ENCODE results near the gene RASSF4.

RASSF4 gene

DNA sequence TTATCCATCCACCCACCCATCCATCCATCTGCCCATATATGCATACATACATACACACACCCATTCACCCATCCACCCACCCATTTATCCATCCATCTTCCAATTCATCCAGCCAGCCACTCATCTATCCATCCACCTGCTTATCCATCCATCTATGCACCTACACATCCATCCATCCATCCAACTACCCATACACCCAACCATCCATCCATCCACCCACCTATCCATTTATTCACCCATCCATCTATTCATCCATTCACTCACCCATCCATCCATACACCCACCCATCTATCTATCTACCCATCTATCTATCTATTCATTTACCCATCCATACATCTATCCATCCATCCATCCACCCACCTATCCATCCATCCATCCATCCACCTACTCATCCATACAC is 31.1 kb upstream of the RASSF4 start:
- no peak for FAIRE-seq

DNA sequence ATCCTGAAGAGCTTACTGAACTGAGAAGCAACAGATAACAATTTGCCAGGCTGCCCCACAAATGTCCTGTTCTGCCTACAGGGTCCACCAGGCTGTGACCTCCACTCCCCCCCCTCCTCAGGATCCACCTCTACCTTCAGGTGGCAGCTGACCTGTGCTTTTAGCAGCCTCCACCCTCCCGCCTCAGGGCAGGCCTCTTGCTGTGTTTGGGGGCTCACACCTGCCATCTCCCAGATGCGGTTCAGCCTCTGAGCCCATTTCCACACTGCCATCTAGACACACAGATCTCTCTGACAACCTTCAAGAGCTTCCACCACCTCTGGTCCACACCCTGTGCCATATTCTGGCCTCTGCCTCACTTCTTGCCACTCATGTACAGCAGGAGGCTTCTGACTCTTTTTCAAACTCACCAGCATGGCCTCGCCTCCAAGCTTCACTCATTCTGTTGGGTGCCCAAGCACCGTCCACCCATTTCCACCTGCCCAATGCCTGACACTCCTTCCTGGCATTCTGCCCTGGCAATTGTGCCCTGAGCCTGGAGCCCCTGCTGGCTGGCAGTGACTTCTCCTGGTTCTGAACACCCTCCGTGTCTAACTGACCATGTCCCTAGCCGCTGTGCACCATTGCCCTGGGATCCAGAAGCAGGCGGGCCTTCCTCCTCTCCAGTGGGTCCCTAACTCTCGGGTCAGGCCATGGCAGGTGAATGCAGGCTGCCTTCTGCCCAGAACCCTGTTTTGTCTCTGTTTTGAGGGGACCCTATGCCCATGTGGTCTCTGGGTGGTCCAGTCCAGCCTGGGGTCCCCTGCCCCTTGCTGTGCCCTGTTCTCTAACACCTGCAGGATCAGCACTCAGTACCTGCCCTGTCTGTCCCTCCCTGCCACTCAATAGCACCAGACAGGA is 30.0 kb upstream of the RASSF4 start:
- no peak for FAIRE-seq

- no peak for FAIRE-seq
Measured at GRCh38 chr10:44930904-44931620, 28.5 kb upstream of the RASSF4 start.

GRCh38 chr10:44931621-44932516 is 27.7 kb upstream of the RASSF4 start:
- no peak for FAIRE-seq

DNA sequence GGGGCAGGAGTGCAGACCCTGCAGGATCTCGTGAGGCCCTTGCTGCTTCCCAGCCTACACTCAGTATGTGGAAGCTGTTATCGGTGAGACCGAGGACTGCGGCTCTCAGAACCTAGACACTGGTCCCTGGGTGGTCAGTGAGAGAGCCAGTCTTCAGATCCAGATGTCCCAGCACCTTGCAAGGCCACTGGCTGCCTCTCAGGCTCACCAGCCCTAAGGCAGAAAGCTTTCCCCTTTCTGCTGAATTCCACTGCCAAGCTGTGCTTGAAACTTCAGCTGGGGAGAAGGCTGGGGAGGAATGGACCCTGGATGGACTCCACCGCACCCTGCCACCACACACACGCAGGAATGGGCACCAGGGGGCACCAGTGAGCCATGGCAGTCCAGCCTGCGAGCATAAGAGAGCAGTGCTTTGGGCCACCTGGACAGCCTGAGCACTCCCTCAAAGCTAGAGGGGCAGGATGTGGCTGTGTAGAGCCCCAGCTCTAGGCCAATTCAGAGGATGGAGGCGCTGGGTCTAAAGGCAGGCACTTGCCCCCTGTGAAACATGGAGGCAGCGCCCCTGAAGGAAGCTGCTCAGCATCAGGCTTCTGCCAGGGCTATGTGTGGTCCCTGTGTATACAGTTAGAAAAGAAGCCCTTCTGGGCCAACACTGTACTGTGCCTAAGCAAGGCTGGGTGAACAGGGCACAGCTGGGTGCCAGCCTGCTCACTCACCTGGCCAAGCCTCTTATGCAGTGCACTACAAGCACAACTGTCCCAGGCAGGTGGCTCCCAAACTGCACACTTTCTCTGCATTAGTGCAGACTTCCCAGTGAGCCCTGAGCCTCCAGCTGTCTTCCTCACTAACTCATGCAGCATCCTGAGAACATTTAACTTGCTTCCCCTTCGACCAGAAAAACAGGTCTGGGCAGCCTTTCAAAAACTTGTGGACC is 26.8 kb upstream of the RASSF4 start:
- no peak for FAIRE-seq

GRCh38 chr10:44933451-44934321 is 25.9 kb upstream of the RASSF4 start:
- no peak for FAIRE-seq

DNA sequence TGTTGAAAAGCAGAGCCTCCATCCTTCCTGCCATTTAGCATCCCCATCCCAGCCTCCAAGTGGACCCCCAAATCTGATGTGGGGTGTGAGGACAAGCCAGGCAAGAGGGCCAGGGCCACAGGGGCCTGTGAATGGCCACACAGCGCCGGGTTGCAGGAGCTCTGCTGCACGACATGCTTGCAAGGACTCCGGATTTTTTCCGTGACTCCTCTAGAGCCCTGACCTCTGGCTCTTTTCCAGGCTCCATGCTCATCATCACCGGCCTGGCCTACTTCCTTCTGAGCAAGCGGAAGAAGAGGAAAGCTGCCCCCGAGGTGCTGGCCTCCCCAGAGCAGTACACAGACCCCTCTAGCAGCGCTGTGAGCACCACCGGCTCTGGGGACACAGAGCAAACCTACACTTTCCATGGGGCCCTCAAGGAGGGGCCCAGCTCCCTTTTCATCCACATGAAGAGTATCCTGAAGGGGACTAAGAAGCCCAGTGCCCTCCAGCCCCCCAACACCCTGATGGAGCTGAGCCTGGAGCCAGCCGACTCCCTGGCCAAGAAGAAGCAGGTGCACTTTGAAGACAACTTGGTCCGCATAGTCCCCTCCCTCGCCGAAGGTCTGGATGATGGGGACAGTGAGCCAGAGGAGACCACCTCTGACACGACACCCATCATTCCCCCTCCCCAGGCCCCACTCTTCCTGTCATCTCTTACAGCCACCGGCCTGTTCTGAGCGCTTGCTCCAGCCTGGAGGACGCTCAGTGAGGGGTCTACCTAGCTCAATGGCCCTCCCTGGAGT is 25.0 kb upstream of the RASSF4 start:
- no peak for FAIRE-seq

DNA sequence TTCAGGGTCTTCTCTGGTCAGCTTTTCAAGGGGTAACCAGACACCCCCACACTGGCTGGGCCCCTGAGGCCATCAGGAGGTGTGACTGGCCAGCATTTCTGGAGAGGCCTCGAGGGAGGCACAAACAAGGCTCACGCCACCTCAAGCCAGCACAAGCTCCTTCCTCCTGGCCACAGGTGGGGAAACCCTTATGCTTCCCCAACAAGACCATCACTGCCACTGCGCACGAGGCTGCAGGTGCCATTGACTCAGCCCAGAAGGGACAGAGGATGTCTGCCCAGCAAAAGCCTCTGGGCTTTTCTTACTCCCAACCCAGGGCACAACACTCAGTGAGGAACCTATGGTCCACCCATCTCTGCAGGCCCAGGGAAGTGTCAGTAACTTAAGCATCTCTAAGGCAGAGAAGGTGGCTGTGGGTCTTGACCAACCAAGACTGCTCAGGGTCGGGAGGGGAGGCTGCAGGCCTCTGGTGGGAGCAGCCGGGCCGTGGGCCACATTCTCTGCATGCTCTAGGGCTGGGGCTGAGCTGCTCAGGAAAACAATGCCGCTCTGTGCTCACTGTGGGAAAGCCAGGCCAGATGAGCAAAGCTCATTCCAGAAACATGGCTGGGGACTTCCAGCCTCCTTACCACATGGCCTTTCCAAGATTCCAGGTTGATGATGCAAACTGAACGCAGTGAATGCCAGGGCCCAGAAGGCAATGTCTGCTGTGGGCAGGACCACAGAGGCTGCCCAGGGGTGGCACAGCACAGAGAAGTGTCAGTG is 24.2 kb upstream of the RASSF4 start:
- FAIRE-seq, result no peak

- no peak for FAIRE-seq
Measured at GRCh38 chr10:44935966-44936295, 23.7 kb upstream of the RASSF4 start.

GRCh38 chr10:44936314-44936975 is 23.2 kb upstream of the RASSF4 start:
- FAIRE-seq, result no peak

DNA sequence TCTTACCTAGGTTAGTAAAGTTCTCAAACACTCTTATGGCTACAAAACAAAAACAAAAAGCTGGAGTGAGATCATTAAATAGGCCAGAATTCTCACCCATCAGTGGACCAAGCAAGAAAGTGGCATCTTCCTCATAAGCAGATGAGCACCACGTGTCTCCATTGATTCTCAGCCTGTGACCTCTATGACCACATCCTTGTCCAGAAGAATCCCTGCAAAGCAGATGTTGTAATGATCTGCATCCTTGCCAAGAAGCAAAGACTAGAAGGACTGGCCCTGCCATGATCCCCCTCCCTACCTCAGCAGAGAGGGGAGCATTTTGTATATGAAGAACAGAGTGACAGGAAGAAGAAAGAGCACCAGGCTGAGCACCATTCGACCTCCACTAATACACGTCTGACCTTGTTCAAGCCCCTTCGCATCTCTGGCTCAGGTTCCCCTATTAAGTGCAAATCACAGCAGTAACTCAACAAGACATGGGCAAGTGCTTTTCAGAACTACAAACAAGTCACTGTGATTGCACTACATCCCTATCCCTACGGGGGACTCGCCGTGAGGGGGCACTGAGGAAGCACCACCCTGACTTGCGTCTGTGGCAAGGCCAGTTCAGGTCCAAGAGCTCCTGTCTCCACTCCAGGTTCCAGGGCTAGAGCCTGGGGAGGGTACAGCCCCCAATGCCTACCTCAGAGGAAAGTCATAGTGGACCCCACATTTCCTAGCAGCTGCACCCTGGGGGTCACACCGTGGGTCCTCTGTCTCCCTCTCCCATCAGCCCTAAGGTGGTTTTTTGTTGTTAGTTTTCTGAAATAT is 22.2 kb upstream of the RASSF4 start:
- FAIRE-seq, result no peak

- FAIRE-seq, result no peak
Measured at GRCh38 chr10:44938956-44939355, 20.6 kb upstream of the RASSF4 start.

GRCh38 chr10:44939691-44940401 is 19.8 kb upstream of the RASSF4 start:
- peak; percentile 43 for FAIRE-seq

DNA sequence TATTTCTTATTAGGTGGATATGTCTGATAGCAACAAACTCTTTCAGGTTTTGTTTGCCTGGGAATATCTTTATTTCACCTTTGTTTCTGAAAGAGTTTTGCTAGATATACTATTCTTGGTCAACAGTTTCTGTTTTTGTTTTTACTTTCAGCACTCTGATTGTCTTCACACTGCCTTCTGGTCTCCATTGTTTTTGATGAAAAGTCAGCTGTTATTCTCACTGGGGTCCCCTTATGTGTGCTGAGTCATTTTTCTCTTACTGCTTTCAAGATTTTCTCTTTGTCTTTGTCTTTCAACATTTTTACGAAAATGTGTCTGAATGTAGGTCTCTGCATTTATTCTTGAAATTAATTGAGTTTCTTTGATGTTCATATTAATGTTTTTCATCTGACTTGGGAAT is 15.2 kb upstream of the RASSF4 start:
- FAIRE-seq, result no peak

- no peak for FAIRE-seq
Measured at GRCh38 chr10:44946205-44946604, 13.4 kb upstream of the RASSF4 start.

- FAIRE-seq, result no peak
Measured at GRCh38 chr10:44947371-44948152, 12.0 kb upstream of the RASSF4 start.
